H1 (cell line): ENCODE results near the gene PROK2. TPM values are rescaled to one million over a fixed set of nuclear protein-coding genes. Genes with fewer than 3 reads are reported as not detected.

Experiments used
- CTCF ChIA-PET: fragments of 300-600 bp; sonication (Branson Sonifier 250); formaldehyde crosslinking; loops from one replicate; lab custom pipeline; 2021; ENCODE audit not compliant: partially characterized antibody; lab: Charles Lee
- POLR2A ChIA-PET: fragments of 300-600 bp; sonication (Branson Sonifier 250); formaldehyde crosslinking; loops from one replicate; lab custom pipeline; 2021; ENCODE audit warnings: inconsistent platforms; ENCODE audit not compliant: partially characterized antibody; lab: Charles Lee
- DNase-seq, 2 experiments: peaks; one replicate each; pipeline versions ENCODE4 v3.0.0 to v3.0.0-alpha.2; 2010 to 2022; ENCODE audit warnings: low spot score in 2 of 2, low read depth in 1 of 2, mixed read lengths in 1 of 2
- FAIRE-seq: peaks from 2 replicates; lab custom pipeline; 2011; peaks lifted over from hg19 to GRCh38; lab: Jason Lieb, UNC
- H2AFZ ChIP-seq: 2 replicates; pipeline ENCODE4 v1.8.1; 2012; ENCODE audit warnings: low read length, inconsistent platforms
- H2AK5ac ChIP-seq: 2 replicates; pipeline ENCODE4 v1.6.1; 2013; ENCODE audit warnings: low read depth, low read length
- H2BK120ac ChIP-seq: replicated peaks from 2 replicates; pipeline ENCODE3; 2013; ENCODE audit warnings: low read depth, low read length, inconsistent platforms
- H2BK12ac ChIP-seq: 2 replicates; pipeline ENCODE4 v1.6.1; 2013; ENCODE audit warnings: low read depth, low read length
- H2BK15ac ChIP-seq: 2 replicates; pipeline ENCODE4 v1.6.1; 2013; ENCODE audit warnings: low read length
- H2BK20ac ChIP-seq: 2 replicates; pipeline ENCODE4 v1.6.1; 2013; ENCODE audit warnings: low read length
- H2BK5ac ChIP-seq: 2 replicates; pipeline ENCODE4 v1.6.1; 2013; ENCODE audit warnings: low read depth, low read length
- H3K14ac ChIP-seq: 2 replicates; pipeline ENCODE4 v1.6.1; 2013; ENCODE audit warnings: inconsistent platforms; ENCODE audit not compliant: insufficient read length
- H3K18ac ChIP-seq: 2 replicates; pipeline ENCODE4 v1.6.1; 2013; ENCODE audit warnings: low read length; ENCODE audit errors: extremely low read depth
- H3K23ac ChIP-seq: 2 replicates; pipeline ENCODE4 v1.6.1; 2013; ENCODE audit warnings: inconsistent platforms; ENCODE audit not compliant: insufficient read length
- H3K23me2 ChIP-seq: 2 replicates; pipeline ENCODE4 v1.6.1; 2013; ENCODE audit warnings: low read depth, low read length
- H3K27ac ChIP-seq: 2 replicates; pipeline ENCODE4 v1.6.1; 2011; ENCODE audit warnings: low read depth, low read length, inconsistent platforms
- H3K27me3 ChIP-seq, 4 experiments: replicated peaks in 1 of 4; 1 replicate in 1 of 4; 2 replicates in 3 of 4; pipeline versions ENCODE4 v1.6.1 to v1.8.1; 2011 to 2013; ENCODE audit warnings: low read length in 3 of 4, mild to moderate bottlenecking in 3 of 4, inconsistent platforms in 2 of 4, mixed read lengths in 2 of 4, moderate library complexity in 1 of 4; ENCODE audit not compliant: control insufficient read depth in 3 of 4, insufficient read depth in 3 of 4; ENCODE audit errors: extremely low read depth in 1 of 4
- H3K36me3 ChIP-seq, 4 experiments: 2 replicates each; pipeline versions ENCODE4 v1.6.1 to v1.8.1; 2011 to 2013; ENCODE audit warnings: mild to moderate bottlenecking in 4 of 4, low read length in 3 of 4, moderate library complexity in 2 of 4, control low read depth in 1 of 4, inconsistent platforms in 1 of 4; ENCODE audit not compliant: insufficient read depth in 4 of 4, control insufficient read depth in 2 of 4
- H3K4ac ChIP-seq: replicated peaks from 2 replicates; pipeline ENCODE3; 2013; ENCODE audit warnings: low read length, low read depth, mixed read lengths, inconsistent platforms; ENCODE audit not compliant: insufficient read length
- H3K4me1 ChIP-seq, 4 experiments: replicated peaks in 1 of 4; 1 replicate in 1 of 4; 2 replicates in 3 of 4; pipeline versions ENCODE4 v1.6.1 to v1.8.1; 2011 to 2013; ENCODE audit warnings: low read length in 3 of 4, inconsistent platforms in 2 of 4, mixed read lengths in 1 of 4; ENCODE audit not compliant: insufficient read depth in 4 of 4, control insufficient read depth in 3 of 4
- H3K4me2 ChIP-seq, 2 experiments: 2 replicates each; pipeline versions ENCODE4 v1.6.1 to v1.8.1; 2011 to 2013; ENCODE audit warnings: low read depth in 2 of 2, low read length in 2 of 2, control low read depth in 1 of 2, inconsistent platforms in 1 of 2, mild to moderate bottlenecking in 1 of 2; ENCODE audit not compliant: insufficient read depth in 1 of 2
- H3K4me3 ChIP-seq, 4 experiments: fragments of 200-600, 300-600 bp in 1 of 4; sonication (generic), shearing (Covaris generic), sonication (Bioruptor Twin) in 1 of 4; 2 replicates each; pipeline versions ENCODE4 v1.5.1 to v1.8.1; 2011 to 2016; ENCODE audit warnings: low read length in 4 of 4, low read depth in 3 of 4, control low read depth in 2 of 4, inconsistent platforms in 2 of 4, mild to moderate bottlenecking in 2 of 4, mixed read lengths in 1 of 4, moderate library complexity in 1 of 4; ENCODE audit not compliant: insufficient read depth in 2 of 4; ENCODE audit errors: extremely low read depth in 1 of 4
- H3K56ac ChIP-seq: replicated peaks from 2 replicates; pipeline ENCODE3; 2013; ENCODE audit warnings: low read depth, mild to moderate bottlenecking, mixed read lengths, low read length, inconsistent platforms; ENCODE audit not compliant: insufficient read length
- H3K79me1 ChIP-seq: 2 replicates; pipeline ENCODE4 v1.6.1; 2013; ENCODE audit warnings: low read depth, low read length, control low read depth
- H3K79me2 ChIP-seq, 2 experiments: 2 replicates each; pipeline versions ENCODE4 v1.6.1 to v1.8.1; 2012 to 2013; ENCODE audit warnings: low read length in 2 of 2, mild to moderate bottlenecking in 2 of 2, inconsistent platforms in 1 of 2; ENCODE audit not compliant: insufficient read depth in 2 of 2, control insufficient read depth in 1 of 2
- H3K9ac ChIP-seq, 4 experiments: replicated peaks in 1 of 4; 1 replicate in 1 of 4; 2 replicates in 3 of 4; pipeline versions ENCODE4 v1.6.1 to v1.8.1; 2011 to 2013; ENCODE audit warnings: low read depth in 3 of 4, low read length in 3 of 4, control low read depth in 2 of 4, mild to moderate bottlenecking in 2 of 4, moderate library complexity in 2 of 4, inconsistent platforms in 1 of 4; ENCODE audit errors: extremely low read depth in 1 of 4
- H3K9me3 ChIP-seq, 2 experiments: 2 replicates each; pipeline versions ENCODE4 v1.6.1 to v1.8.1; 2012 to 2013; ENCODE audit warnings: mild to moderate bottlenecking in 2 of 2, moderate library complexity in 2 of 2, control low read depth in 1 of 2, inconsistent platforms in 1 of 2, low read depth in 1 of 2, low read length in 1 of 2, mixed read lengths in 1 of 2; ENCODE audit not compliant: insufficient read depth in 2 of 2
- H4K20me1 ChIP-seq, 2 experiments: replicated peaks in 1 of 2; 2 replicates each; pipeline versions ENCODE3 to v1.8.1; 2011 to 2013; ENCODE audit warnings: inconsistent platforms in 2 of 2, low read length in 2 of 2, mild to moderate bottlenecking in 1 of 2; ENCODE audit not compliant: insufficient read depth in 2 of 2, control insufficient read depth in 1 of 2
- H4K5ac ChIP-seq: 2 replicates; pipeline ENCODE4 v1.6.1; 2013; ENCODE audit warnings: low read length, low read depth, mixed read lengths, inconsistent platforms; ENCODE audit not compliant: insufficient read length
- H4K8ac ChIP-seq: 2 replicates; pipeline ENCODE4 v1.8.0; 2013; ENCODE audit warnings: mild to moderate bottlenecking, moderate library complexity, low read length, inconsistent platforms; ENCODE audit not compliant: insufficient read depth; ENCODE audit errors: extremely low read depth
- H4K91ac ChIP-seq: replicated peaks from 2 replicates; pipeline ENCODE3; 2013; ENCODE audit warnings: low read length, mixed read lengths, inconsistent platforms; ENCODE audit not compliant: insufficient read length
- TCF12 ChIP-seq: IDR thresholded peaks from 2 replicates; pipeline ENCODE4 v1.6.1; 2011; ENCODE audit warnings: low read depth, mild to moderate bottlenecking, low read length
- WGBS, 2 experiments: shearing (Covaris generic) in 1 of 2; methylation state at CpG; one replicate each; pipeline versions ENCODE4 v1.1.6 to v1.1.7; 2013 to 2015; ENCODE audit warnings: low lambda C conversion rate in 2 of 2, mixed read lengths in 2 of 2, inconsistent platforms in 1 of 2, low coverage in 1 of 2, missing lambda C conversion rate in 1 of 2; ENCODE audit not compliant: insufficient replicate concordance in 2 of 2, insufficient coverage in 1 of 2, insufficient read length in 1 of 2; ENCODE audit errors: extremely low coverage in 1 of 2, missing lambda C conversion rate in 1 of 2; 5-methylcytosine and 5-hydroxymethylcytosine counted together
- polyA plus RNA-seq, 7 experiments: library from polyadenylated mRNA; depleted of rRNA in 3 of 7; stranded (reverse) in 5 of 7; unstranded in 2 of 7; fragments of >200 nt in 5 of 7; fragments of 200-250 nt in 2 of 7; gene quantifications; 1 replicate in 5 of 7; 2 replicates in 1 of 7; 4 replicates in 1 of 7; pipeline versions ENCODE4 v1.2.1 to v1.2.3, GENCODE V29; 2011 to 2013; ENCODE audit warnings: missing spikeins in 2 of 7, mixed read lengths in 2 of 7
- total RNA-seq: library from RNA; stranded (reverse); fragmentation: NEBNext Ultra II Directional; extraction: Animal tissue kit (Norgen Biotek cat#: 25700); gene quantifications from 2 replicates; pipeline ENCODE4 v1.2.1, GENCODE V29; 2021

The PROK2 gene
- total and polyA plus RNA-seq, 2 of the 8 experiments (the other 6 are each of a cell fraction or from before 2014, with no cell fraction given): 0.50 to 1.8 TPM

DNA sequence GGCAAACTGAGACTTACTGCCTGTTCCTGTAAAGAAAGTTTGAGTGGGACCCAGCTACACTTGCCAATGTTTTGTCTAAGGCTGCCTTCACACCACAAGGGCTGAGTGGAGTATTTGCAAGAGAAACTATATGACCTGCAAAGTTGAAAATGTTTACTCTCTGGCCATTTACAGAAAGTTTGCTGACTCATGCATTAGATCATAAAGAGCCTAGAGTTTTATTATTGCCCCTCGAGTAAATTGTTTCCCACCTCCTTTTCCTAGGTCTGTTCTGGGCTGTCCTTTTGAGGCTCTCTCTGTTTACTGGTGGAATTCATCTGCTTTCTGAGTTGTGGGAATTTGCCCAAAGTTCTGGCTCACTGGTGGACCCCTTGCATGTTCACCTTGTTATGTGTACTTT, 6.7 kb upstream of the PROK2 start:
- Histone ChIP-seq H2BK15ac (no peak overlapping the region), H3K9ac (no peak overlapping the region), H3K79me2 (no peaks in the 10 kb centered on the region), H4K5ac (no peak overlapping the region), H2BK120ac (no peak overlapping the region), H3K4ac (no peak overlapping the region), H3K9me3 (no peaks in the 10 kb centered on the region), H3K79me1 (no peaks in the 10 kb centered on the region), H3K18ac (no peak overlapping the region), H3K23me2 (no peaks in the 10 kb centered on the region), H3K27me3 (peaks cover 0 to 13% (median 2%) of the 10 kb centered on the region in 4 experiments; a peak in 4 of 7 replicates), H3K23ac (no peak overlapping the region), H2AK5ac (no peak overlapping the region), H2BK20ac (no peak overlapping the region), H3K56ac (no peak overlapping the region), H4K91ac (no peak overlapping the region), H2BK5ac (no peak overlapping the region), H3K4me1 (no peaks in the 10 kb centered on the region), H4K20me1 (no peaks in the 10 kb centered on the region), H3K27ac (no peak overlapping the region), H3K36me3 (no peaks in the 10 kb centered on the region), H3K14ac (no peak overlapping the region), H3K4me2 (no peak overlapping the region), H4K8ac (no peak overlapping the region), H2BK12ac (no peak overlapping the region), H2AFZ (no peak overlapping the region), H3K4me3 (no peak overlapping the region)
- ChIA-PET CTCF (interaction anchor here (0.6 to 1.9 kb wide), 4 partner anchors 16 to 164 kb away, joined by 3 to 6 read pairs (median 3); no protein-coding TSS in a partner anchor), POLR2A (no interaction called here)
- TF ChIP-seq TCF12: no peak
- DNase-seq (no peak), FAIRE-seq (no peak)
- WGBS, 2 experiments: 95% methylated on average over 1 of the region's 1 CpG; no CpG with 5 or more reads in 1 of the 2 experiments
